Occipital lobe (tissue), 2 donors: ENCODE results near the gene AFF1. TPM values are rescaled to one million over a fixed set of nuclear protein-coding genes. Genes with fewer than 3 reads are reported as not detected.
"Not testable (repeated sequence)": the region's sequence is repeated elsewhere in the genome, so short reads cannot be mapped to it uniquely, and the experiment has no call there.

Experiments
- DNase-seq: peaks from one replicate; lab custom pipeline; 2025; lab: John Stamatoyannopoulos, UW
- total RNA-seq: library from RNA; depleted of rRNA; stranded (reverse); fragments of >200 nt; gene quantifications from one replicate; pipeline ENCODE4 v1.2.3, GENCODE V29; 2014

Gene AFF1
- total RNA-seq, 1 donor from 2014 or later, result 5.8 TPM

- DNase-seq, result no peak
Observed at GRCh38 chr4:87133183-87133582, 198.4 kb downstream of the AFF1 start.

GRCh38 chr4:87134122-87134521, 199.3 kb downstream of the AFF1 start:
- DNase-seq, result no peak

GRCh38 chr4:87141428-87141827, 206.6 kb downstream of the AFF1 start:
- no peak for DNase-seq

GRCh38 chr4:87144356-87144755, 209.5 kb downstream of the AFF1 start:
- no peak for DNase-seq

- DNase-seq, result not testable (repeated sequence)
Observed at GRCh38 chr4:87145934-87146333, 211.1 kb downstream of the AFF1 start.

- no peak for DNase-seq
Observed at GRCh38 chr4:87147116-87147515, 212.3 kb downstream of the AFF1 start.

GRCh38 chr4:87150498-87151261, 215.9 kb downstream of the AFF1 start:
- peak; percentile 2 for DNase-seq

- no peak for DNase-seq
Observed at GRCh38 chr4:87151730-87152129, 216.9 kb downstream of the AFF1 start.

GRCh38 chr4:87152310-87153041, 217.7 kb downstream of the AFF1 start:
- no peak for DNase-seq

GRCh38 chr4:87153078-87153870, 218.5 kb downstream of the AFF1 start:
- DNase-seq, result no peak

- DNase-seq, result no peak
Observed at GRCh38 chr4:87165892-87166291, 231.1 kb downstream of the AFF1 start.

GRCh38 chr4:87166296-87166854, 231.6 kb downstream of the AFF1 start:
- DNase-seq, result no peak

GRCh38 chr4:87171944-87172343, 237.1 kb downstream of the AFF1 start:
- DNase-seq, result no peak

- DNase-seq, result no peak
Observed at GRCh38 chr4:87174672-87175071, 239.9 kb downstream of the AFF1 start.

- DNase-seq, result no peak
Observed at GRCh38 chr4:87179751-87180150, 244.9 kb downstream of the AFF1 start.

- no peak for DNase-seq
Observed at GRCh38 chr4:87180767-87181166, 246.0 kb downstream of the AFF1 start.

GRCh38 chr4:87185146-87185870, 250.5 kb downstream of the AFF1 start:
- DNase-seq, result no peak

- DNase-seq, result no peak
Observed at GRCh38 chr4:87188048-87188447, 253.2 kb downstream of the AFF1 start.

- DNase-seq, result no peak
Observed at GRCh38 chr4:87188932-87189331, 254.1 kb downstream of the AFF1 start.
